Cardiac muscle cell (in vitro differentiated cells and primary cell): ENCODE data around the gene SPECC1. TPM values are rescaled to one million over a fixed set of nuclear protein-coding genes. Genes with fewer than 3 reads are reported as not detected.

ENCODE experiments used
- DNase-seq, 2 donors: peaks; one replicate each; pipeline versions ENCODE4 v3.0.0 to v3.0.0-alpha.2; 2010 to 2017; ENCODE audit warnings: low read depth in 1 of 2, low spot score in 1 of 2
- H3K27ac ChIP-seq: fragments of 200-600 bp; sonication (generic); 2 replicates; pipeline ENCODE4 v1.5.1; 2016
- H3K27me3 ChIP-seq: fragments of 200-600 bp; sonication (generic); 2 replicates; pipeline ENCODE4 v1.6.0; 2016; ENCODE audit warnings: control low read depth
- H3K36me3 ChIP-seq: fragments of 200-600 bp; sonication (generic); 2 replicates; pipeline ENCODE4 v1.5.1; 2016; ENCODE audit warnings: control low read depth
- H3K4me1 ChIP-seq: fragments of 200-600 bp; sonication (generic); 2 replicates; pipeline ENCODE4 v1.8.1; 2017; ENCODE audit warnings: low read depth, mild to moderate bottlenecking, mixed run types
- H3K4me3 ChIP-seq: fragments of 200-600 bp; sonication (generic); 2 replicates; pipeline ENCODE4 v1.5.1; 2016; ENCODE audit warnings: mild to moderate bottlenecking
- H3K9me3 ChIP-seq: fragments of 200-600 bp; sonication (generic); 2 replicates; pipeline ENCODE4 v1.5.1; 2017; ENCODE audit warnings: low read depth, mild to moderate bottlenecking, control low read depth
- CTCF ChIP-seq: IDR thresholded peaks from 2 replicates; pipeline ENCODE4 v1.5.1; 2012; ENCODE audit warnings: low read depth, mild to moderate bottlenecking, low read length
- polyA plus RNA-seq: library from polyadenylated mRNA; unstranded; fragments of >200 nt; fragmentation: Nextera tagmentation; extraction: Ambion mirVana; gene quantifications from 2 replicates; pipeline ENCODE4 v1.2.1, GENCODE V29; 2016
- total RNA-seq: library from RNA; depleted of rRNA; stranded (reverse); fragments of >200 nt; gene quantifications from 2 replicates; pipeline ENCODE4 v1.2.3, GENCODE V29; 2016

SPECC1 gene
- total and polyA plus RNA-seq, 2 experiments from 2014 or later = 13.6 to 48.7 TPM

DNA sequence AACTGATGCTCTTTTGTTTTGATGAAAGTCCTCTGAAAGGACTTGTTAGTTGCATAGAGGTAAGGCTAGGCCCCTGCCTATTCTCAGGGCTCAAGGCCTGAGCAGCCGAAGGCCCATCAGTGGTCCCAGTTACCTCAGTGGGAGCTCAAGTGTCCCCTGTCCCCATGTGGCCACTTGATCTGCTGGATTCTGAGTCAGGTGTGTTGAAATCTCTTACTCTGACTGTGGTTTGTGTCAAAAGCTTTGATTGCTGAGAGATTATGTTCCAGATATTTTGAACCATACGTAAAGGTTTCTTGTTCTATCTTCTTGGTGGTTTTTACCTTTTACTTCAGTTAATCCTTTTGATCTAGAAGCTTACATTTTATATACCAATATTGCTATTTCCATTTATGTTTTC, 266.5 kb downstream of the SPECC1 start:
- no peak overlapping the region for H3K4me3 ChIP-seq
- peaks cover 24% of the 10 kb centered on the region for H3K4me1 ChIP-seq
- no peaks in the 10 kb centered on the region for H3K9me3 ChIP-seq
- H3K27ac ChIP-seq = no peak overlapping the region
- H3K36me3 ChIP-seq = no peaks in the 10 kb centered on the region
- DNase-seq = no peak
- H3K27me3 ChIP-seq = no peaks in the 10 kb centered on the region
- no peak for TF ChIP-seq CTCF

GRCh38 chr17:20276421-20276820, 267.3 kb downstream of the SPECC1 start:
- Histone ChIP-seq H3K27ac (peak overlapping the region; percentile 59), H3K36me3 (no peaks in the 10 kb centered on the region), H3K4me1 (peaks cover 18% of the 10 kb centered on the region), H3K4me3 (no peak overlapping the region), H3K9me3 (no peaks in the 10 kb centered on the region), H3K27me3 (no peaks in the 10 kb centered on the region)
- no peak for DNase-seq
- no peak for TF ChIP-seq CTCF

- no peaks in the 10 kb centered on the region for H3K9me3 ChIP-seq
- TF ChIP-seq CTCF = no peak
- no peak for DNase-seq
- H3K36me3 ChIP-seq = no peaks in the 10 kb centered on the region
- peaks cover 18% of the 10 kb centered on the region for H3K4me1 ChIP-seq
- H3K27me3 ChIP-seq = no peaks in the 10 kb centered on the region
- no peak overlapping the region for H3K27ac ChIP-seq
- no peak overlapping the region for H3K4me3 ChIP-seq
Measured at GRCh38 chr17:20278805-20279204, 269.6 kb downstream of the SPECC1 start.

DNA sequence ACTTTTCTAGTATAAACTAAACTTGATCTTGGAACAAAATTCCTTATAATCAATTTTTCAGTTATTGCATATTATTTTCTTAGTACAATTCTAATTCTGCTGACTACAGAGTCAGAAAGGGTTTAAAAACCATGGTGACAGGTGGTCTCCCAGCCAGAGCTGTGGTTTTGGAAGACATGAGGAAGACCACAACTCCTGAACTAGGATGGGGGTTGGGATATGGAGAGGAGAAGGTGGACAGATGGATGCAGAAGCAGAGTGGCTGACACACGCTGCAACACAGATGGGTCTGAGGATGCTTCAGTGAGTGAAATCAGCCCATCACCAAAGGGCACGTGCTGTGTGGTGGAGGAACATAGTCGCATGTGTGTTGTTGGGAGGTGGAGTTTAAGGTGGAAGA, 270.5 kb downstream of the SPECC1 start:
- DNase-seq = no peak
- no peaks in the 10 kb centered on the region for H3K9me3 ChIP-seq
- H3K27me3 ChIP-seq = no peaks in the 10 kb centered on the region
- H3K27ac ChIP-seq = no peak overlapping the region
- no peak overlapping the region for H3K4me3 ChIP-seq
- H3K4me1 ChIP-seq = peaks cover 18% of the 10 kb centered on the region
- H3K36me3 ChIP-seq = no peaks in the 10 kb centered on the region
- no peak for TF ChIP-seq CTCF

DNA sequence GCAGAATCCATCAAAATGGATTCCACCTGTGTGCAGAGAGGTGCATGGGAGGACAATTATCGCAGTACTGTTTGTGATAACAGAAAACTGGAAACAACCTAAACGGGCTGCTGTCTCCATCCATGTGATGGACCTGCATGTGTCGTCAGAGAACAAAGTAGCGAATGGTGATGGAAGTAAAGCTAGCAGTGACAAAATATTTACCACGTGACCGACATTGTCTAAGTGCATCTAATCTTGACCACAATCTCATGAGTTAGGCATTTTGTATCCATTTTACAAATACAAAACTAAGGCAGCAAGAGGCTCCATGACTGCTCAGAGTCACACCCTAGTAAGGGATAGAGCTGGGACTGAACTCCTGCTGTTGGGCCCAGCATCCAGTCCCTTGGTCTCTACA, 270.9 kb downstream of the SPECC1 start:
- no peak for TF ChIP-seq CTCF
- H3K27ac ChIP-seq = no peak overlapping the region

GRCh38 chr17:20280851-20281250, 271.7 kb downstream of the SPECC1 start:
- no peak for TF ChIP-seq CTCF
- no peaks in the 10 kb centered on the region for H3K27me3 ChIP-seq
- H3K9me3 ChIP-seq = no peaks in the 10 kb centered on the region
- H3K27ac ChIP-seq = no peak overlapping the region
- DNase-seq = no peak
- no peaks in the 10 kb centered on the region for H3K36me3 ChIP-seq
- H3K4me1 ChIP-seq = peaks cover 17% of the 10 kb centered on the region
- H3K4me3 ChIP-seq = no peak overlapping the region

More for the DNA sequence above, 270.9 kb downstream of the SPECC1 start:
- Histone ChIP-seq H3K36me3 (no peaks in the 10 kb centered on the region), H3K27me3 (no peaks in the 10 kb centered on the region), H3K9me3 (no peaks in the 10 kb centered on the region), H3K4me3 (no peak overlapping the region), H3K4me1 (peaks cover 18% of the 10 kb centered on the region)
- DNase-seq = no peak
